ENCODE measurements around the gene SRCAP.

DNA sequence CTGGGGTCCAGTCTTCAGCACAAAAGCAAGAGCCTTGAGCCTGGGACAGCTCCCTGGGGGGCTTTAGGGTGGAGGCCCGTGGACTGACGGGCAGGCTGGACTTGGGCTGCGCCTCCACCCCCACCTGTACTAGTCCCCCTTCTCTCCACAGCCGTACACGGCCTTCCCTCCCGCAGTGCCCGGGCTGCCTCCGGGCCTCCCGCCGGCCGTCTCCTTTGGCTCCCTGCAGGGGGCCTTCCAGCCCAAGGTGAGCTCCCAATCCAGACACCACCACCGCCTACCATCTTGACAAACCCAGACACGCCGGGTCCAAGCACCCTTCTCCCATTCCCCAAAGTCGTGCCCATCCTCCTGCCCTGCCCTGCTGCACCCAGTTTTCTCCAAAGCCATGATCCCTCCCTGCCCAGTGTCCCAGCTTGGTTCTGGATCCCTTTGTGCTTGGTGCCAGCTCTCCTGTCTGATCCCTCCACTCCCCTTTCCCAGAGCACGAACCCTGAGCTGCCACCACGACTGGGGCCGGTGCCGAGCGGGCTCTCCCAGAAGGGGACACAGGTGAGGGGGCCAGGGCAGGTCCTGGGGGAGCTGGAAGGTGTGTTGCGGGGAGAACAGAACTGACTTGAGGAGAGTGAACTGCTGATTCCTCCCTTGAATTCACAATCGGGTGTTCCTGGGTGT, 33.7 kb upstream of the SRCAP start:
- TF ChIP-seq, protein P1, sequence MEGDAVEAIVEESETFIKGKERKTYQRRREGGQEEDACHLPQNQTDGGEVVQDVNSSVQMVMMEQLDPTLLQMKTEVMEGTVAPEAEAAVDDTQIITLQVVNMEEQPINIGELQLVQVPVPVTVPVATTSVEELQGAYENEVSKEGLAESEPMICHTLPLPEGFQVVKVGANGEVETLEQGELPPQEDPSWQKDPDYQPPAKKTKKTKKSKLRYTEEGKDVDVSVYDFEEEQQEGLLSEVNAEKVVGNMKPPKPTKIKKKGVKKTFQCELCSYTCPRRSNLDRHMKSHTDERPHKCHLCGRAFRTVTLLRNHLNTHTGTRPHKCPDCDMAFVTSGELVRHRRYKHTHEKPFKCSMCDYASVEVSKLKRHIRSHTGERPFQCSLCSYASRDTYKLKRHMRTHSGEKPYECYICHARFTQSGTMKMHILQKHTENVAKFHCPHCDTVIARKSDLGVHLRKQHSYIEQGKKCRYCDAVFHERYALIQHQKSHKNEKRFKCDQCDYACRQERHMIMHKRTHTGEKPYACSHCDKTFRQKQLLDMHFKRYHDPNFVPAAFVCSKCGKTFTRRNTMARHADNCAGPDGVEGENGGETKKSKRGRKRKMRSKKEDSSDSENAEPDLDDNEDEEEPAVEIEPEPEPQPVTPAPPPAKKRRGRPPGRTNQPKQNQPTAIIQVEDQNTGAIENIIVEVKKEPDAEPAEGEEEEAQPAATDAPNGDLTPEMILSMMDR (optimal IDR thresholded peaks at IDR 0.05 in 1 of 3, IDR thresholded peaks at IDR 0.05 in 1 of 3, conservative IDR thresholded peaks at IDR 0.05 in 1 of 3; ENCODE audit: extremely low read depth in 1 of 3, insufficient read depth in 2 of 3, low read length in 3 of 3), result no peak
- TF ChIP-seq EZH2 (IDR thresholded peaks at IDR 0.05; ENCODE audit: low read length), result no peak

All from keratinocyte (primary cell).